Measurements from ENCODE around the gene GPATCH2L.

Gene GPATCH2L

GRCh38 chr14:76201162-76201561, 49.4 kb downstream of the GPATCH2L start:
- peak; percentile 92 for DNase-seq (ENCODE audit: low spot score)

- peak; percentile 27 for DNase-seq (ENCODE audit: low spot score)
Measured at GRCh38 chr14:76203086-76204001, 51.6 kb downstream of the GPATCH2L start.

- DNase-seq (ENCODE audit: low spot score) = no peak
Measured at GRCh38 chr14:76204461-76205230, 52.9 kb downstream of the GPATCH2L start.

GRCh38 chr14:76205708-76206107, 54.0 kb downstream of the GPATCH2L start:
- no peak for DNase-seq (ENCODE audit: low spot score)

GRCh38 chr14:76208340-76208739, 56.6 kb downstream of the GPATCH2L start:
- no peak for DNase-seq (ENCODE audit: low spot score)

- no peak for DNase-seq (ENCODE audit: low spot score)
Measured at GRCh38 chr14:76212242-76212641, 60.5 kb downstream of the GPATCH2L start.

GRCh38 chr14:76217179-76217578, 65.5 kb downstream of the GPATCH2L start:
- no peak for DNase-seq (ENCODE audit: low spot score)

- DNase-seq (ENCODE audit: low spot score) = no peak
Measured at GRCh38 chr14:76218662-76219061, 66.9 kb downstream of the GPATCH2L start.

GRCh38 chr14:76219873-76220272, 68.2 kb downstream of the GPATCH2L start:
- no peak for DNase-seq (ENCODE audit: low spot score)

GRCh38 chr14:76227450-76228050, 75.8 kb downstream of the GPATCH2L start:
- peak; percentile 9 for DNase-seq (ENCODE audit: low spot score)

GRCh38 chr14:76228138-76228537, 76.4 kb downstream of the GPATCH2L start:
- no peak for DNase-seq (ENCODE audit: low spot score)

GRCh38 chr14:76232800-76233199, 81.1 kb downstream of the GPATCH2L start:
- DNase-seq (ENCODE audit: low spot score) = no peak

- no peak for DNase-seq (ENCODE audit: low spot score)
Measured at GRCh38 chr14:76235628-76236027, 83.9 kb downstream of the GPATCH2L start.

GRCh38 chr14:76236172-76237130, 84.7 kb downstream of the GPATCH2L start:
- DNase-seq (ENCODE audit: low spot score) = no peak

GRCh38 chr14:76237349-76237990, 85.7 kb downstream of the GPATCH2L start:
- DNase-seq (ENCODE audit: low spot score) = no peak

- DNase-seq (ENCODE audit: low spot score) = no peak
Measured at GRCh38 chr14:76245097-76245496, 93.4 kb downstream of the GPATCH2L start.

GRCh38 chr14:76250302-76250701, 98.6 kb downstream of the GPATCH2L start:
- no peak for DNase-seq (ENCODE audit: low spot score)

GRCh38 chr14:76252471-76252870, 100.7 kb downstream of the GPATCH2L start:
- no peak for DNase-seq (ENCODE audit: low spot score)

- no peak for DNase-seq (ENCODE audit: low spot score)
Measured at GRCh38 chr14:76253111-76253510, 101.4 kb downstream of the GPATCH2L start.

- DNase-seq (ENCODE audit: low spot score) = no peak
Measured at GRCh38 chr14:76256545-76256944, 104.8 kb downstream of the GPATCH2L start.

Data from RKO (cell line).